Lower leg skin (tissue), 3 donors: ENCODE results near the gene PIP4K2A.

Experiments
- CTCF ChIP-seq, 3 donors: fragments of 450-650 bp; IDR thresholded peaks; one replicate each; pipeline ENCODE4 v1.5.1; 2016; ENCODE audit warnings: antibody characterized with exemption in 3 of 3, mild to moderate bottlenecking in 3 of 3, moderate library complexity in 2 of 3
- POLR2A ChIP-seq, 2 donors: fragments of 450-650 bp; IDR thresholded peaks; one replicate each; pipeline ENCODE4 v1.6.1; 2016 to 2017; ENCODE audit warnings: antibody characterized with exemption in 2 of 2, mild to moderate bottlenecking in 1 of 2, moderate library complexity in 1 of 2

GRCh38 chr10:22581461-22581860, 132.9 kb downstream of the PIP4K2A start:
- TF ChIP-seq CTCF (IDR thresholded peaks at IDR 0.05) (no peak), POLR2A (IDR thresholded peaks at IDR 0.05) (no peak)
